Astrocyte (in vitro differentiated cells and primary cell): ENCODE data around the gene KCTD18. TPM values are rescaled to one million over a fixed set of nuclear protein-coding genes. Genes with fewer than 3 reads are reported as not detected.
A peak's percentile ranks its signal among the peaks of the same experiment; 100 is the strongest.

Source experiments
- DNase-seq: peaks from one replicate; pipeline ENCODE4 v3.0.0-alpha.2; 2010; ENCODE audit warnings: low read depth
- FAIRE-seq: peaks from 2 replicates; lab custom pipeline; 2011; peaks lifted over from hg19 to GRCh38; lab: Jason Lieb, UNC
- H2AFZ ChIP-seq: 2 replicates; pipeline ENCODE4 v1.6.0; 2012; ENCODE audit warnings: low read depth, low read length, inconsistent platforms
- H3K27ac ChIP-seq: 2 replicates; pipeline ENCODE4 v1.5.1; 2011; ENCODE audit warnings: low read depth, low read length, inconsistent platforms
- H3K27me3 ChIP-seq: 2 replicates; pipeline ENCODE4 v1.6.0; 2011; ENCODE audit warnings: low read length, inconsistent platforms; ENCODE audit not compliant: insufficient read depth
- H3K36me3 ChIP-seq: 2 replicates; pipeline ENCODE4 v1.5.1; 2011; ENCODE audit warnings: low read length, inconsistent platforms; ENCODE audit not compliant: insufficient read depth
- H3K4me1 ChIP-seq: 2 replicates; pipeline ENCODE4 v1.5.1; 2011; ENCODE audit warnings: low read length, inconsistent platforms; ENCODE audit not compliant: insufficient read depth
- H3K4me2 ChIP-seq: 2 replicates; pipeline ENCODE4 v1.6.0; 2012; ENCODE audit warnings: low read length, inconsistent platforms
- H3K4me3 ChIP-seq: 2 replicates; pipeline ENCODE4 v1.5.1; 2011; ENCODE audit warnings: low read depth, mild to moderate bottlenecking, low read length, inconsistent platforms; ENCODE audit not compliant: insufficient read depth
- H3K79me2 ChIP-seq: 2 replicates; pipeline ENCODE4 v1.6.0; 2012; ENCODE audit warnings: mild to moderate bottlenecking, low read length, inconsistent platforms; ENCODE audit not compliant: insufficient read depth
- H3K9ac ChIP-seq: 2 replicates; pipeline ENCODE4 v1.6.0; 2012; ENCODE audit warnings: mild to moderate bottlenecking, low read length, inconsistent platforms
- H3K9me3 ChIP-seq: 2 replicates; pipeline ENCODE4 v1.5.1; 2012; ENCODE audit warnings: low read depth, mild to moderate bottlenecking, low read length, inconsistent platforms; ENCODE audit not compliant: insufficient read depth
- H4K20me1 ChIP-seq: 2 replicates; pipeline ENCODE4 v1.6.0; 2012; ENCODE audit warnings: low read length, inconsistent platforms; ENCODE audit not compliant: insufficient read depth
- H3K27ac Mint-ChIP-seq: one replicate; pipeline ENCODE4 v1.8.0; 2021; ENCODE audit warnings: mild to moderate bottlenecking, mixed read lengths; ENCODE audit not compliant: unreplicated experiment
- H3K27me3 Mint-ChIP-seq: one replicate; pipeline ENCODE4 v1.8.0; 2021; ENCODE audit warnings: low read depth, mixed read lengths; ENCODE audit not compliant: unreplicated experiment
- H3K36me3 Mint-ChIP-seq: one replicate; pipeline ENCODE4 v1.8.0; 2021; ENCODE audit warnings: low read depth, mixed read lengths; ENCODE audit not compliant: unreplicated experiment
- H3K4me1 Mint-ChIP-seq: one replicate; pipeline ENCODE4 v1.8.0; 2021; ENCODE audit warnings: low read depth, mixed read lengths; ENCODE audit not compliant: unreplicated experiment
- H3K4me3 Mint-ChIP-seq: one replicate; pipeline ENCODE4 v1.8.0; 2021; ENCODE audit warnings: mild to moderate bottlenecking, moderate library complexity, mixed read lengths; ENCODE audit not compliant: unreplicated experiment
- H3K9me3 Mint-ChIP-seq: one replicate; pipeline ENCODE4 v1.8.0; 2021; ENCODE audit warnings: mild to moderate bottlenecking, mixed read lengths; ENCODE audit not compliant: unreplicated experiment
- EZH2 ChIP-seq: IDR thresholded peaks from 2 replicates; pipeline ENCODE4 v1.6.1; 2012; ENCODE audit warnings: mild to moderate bottlenecking, low read length, inconsistent platforms; ENCODE audit not compliant: insufficient read depth
- total RNA-seq: library from RNA; stranded (reverse); gene quantifications from 2 replicates; pipeline ENCODE4 v1.2.1, GENCODE V29; 2021
- TF ChIP-seq, protein P1 (sequence below): IDR thresholded peaks from 2 replicates; pipeline ENCODE4 v1.5.1; 2011; ENCODE audit warnings: low read depth, mild to moderate bottlenecking, inconsistent platforms, low read length, moderate library complexity; ENCODE audit not compliant: insufficient read depth

The KCTD18 gene
- total RNA-seq, 1 donor from 2014 or later = 8.2 TPM

DNA sequence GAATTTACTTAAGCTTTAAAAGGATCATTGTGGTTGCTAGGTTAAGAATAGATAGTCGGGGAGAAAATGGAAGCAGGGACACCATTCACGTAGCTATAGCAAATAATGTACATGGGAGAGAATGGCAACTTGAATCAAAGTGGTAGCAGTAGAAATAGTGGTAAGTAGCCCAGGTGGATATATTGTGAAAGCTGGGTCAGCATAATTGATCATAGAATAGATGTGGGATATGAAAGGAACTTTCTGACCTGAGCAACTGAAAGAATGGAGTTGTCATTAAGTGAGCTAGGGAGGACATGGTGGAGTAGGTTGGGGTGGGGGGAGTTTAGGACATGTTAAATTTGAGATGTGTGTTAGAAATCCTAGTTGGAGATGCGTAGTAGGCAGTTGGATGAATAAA, 18.4 kb upstream of the KCTD18 start:
- peaks cover 4% of the 10 kb centered on the region for H3K4me1 Mint-ChIP-seq
- H3K9me3 Mint-ChIP-seq = no peaks in the 10 kb centered on the region
- Histone ChIP-seq H3K9me3 (no peaks in the 10 kb centered on the region), H3K27ac (no peak overlapping the region), H3K4me3 (no peak overlapping the region), H2AFZ (no peak overlapping the region), H3K4me2 (no peak overlapping the region), H3K27me3 (peaks cover 4% of the 10 kb centered on the region), H3K79me2 (peaks cover 68% of the 10 kb centered on the region), H3K36me3 (no peaks in the 10 kb centered on the region), H3K4me1 (peaks cover 5% of the 10 kb centered on the region), H4K20me1 (no peaks in the 10 kb centered on the region), H3K9ac (no peak overlapping the region)
- TF ChIP-seq EZH2 = no peak
- TF ChIP-seq, protein P1, sequence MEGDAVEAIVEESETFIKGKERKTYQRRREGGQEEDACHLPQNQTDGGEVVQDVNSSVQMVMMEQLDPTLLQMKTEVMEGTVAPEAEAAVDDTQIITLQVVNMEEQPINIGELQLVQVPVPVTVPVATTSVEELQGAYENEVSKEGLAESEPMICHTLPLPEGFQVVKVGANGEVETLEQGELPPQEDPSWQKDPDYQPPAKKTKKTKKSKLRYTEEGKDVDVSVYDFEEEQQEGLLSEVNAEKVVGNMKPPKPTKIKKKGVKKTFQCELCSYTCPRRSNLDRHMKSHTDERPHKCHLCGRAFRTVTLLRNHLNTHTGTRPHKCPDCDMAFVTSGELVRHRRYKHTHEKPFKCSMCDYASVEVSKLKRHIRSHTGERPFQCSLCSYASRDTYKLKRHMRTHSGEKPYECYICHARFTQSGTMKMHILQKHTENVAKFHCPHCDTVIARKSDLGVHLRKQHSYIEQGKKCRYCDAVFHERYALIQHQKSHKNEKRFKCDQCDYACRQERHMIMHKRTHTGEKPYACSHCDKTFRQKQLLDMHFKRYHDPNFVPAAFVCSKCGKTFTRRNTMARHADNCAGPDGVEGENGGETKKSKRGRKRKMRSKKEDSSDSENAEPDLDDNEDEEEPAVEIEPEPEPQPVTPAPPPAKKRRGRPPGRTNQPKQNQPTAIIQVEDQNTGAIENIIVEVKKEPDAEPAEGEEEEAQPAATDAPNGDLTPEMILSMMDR = no peak
- no peaks in the 10 kb centered on the region for H3K27me3 Mint-ChIP-seq
- H3K4me3 Mint-ChIP-seq = no peak overlapping the region
- FAIRE-seq = no peak
- peaks cover 2% of the 10 kb centered on the region for H3K36me3 Mint-ChIP-seq
- H3K27ac Mint-ChIP-seq = no peak overlapping the region
- no peak for DNase-seq

DNA sequence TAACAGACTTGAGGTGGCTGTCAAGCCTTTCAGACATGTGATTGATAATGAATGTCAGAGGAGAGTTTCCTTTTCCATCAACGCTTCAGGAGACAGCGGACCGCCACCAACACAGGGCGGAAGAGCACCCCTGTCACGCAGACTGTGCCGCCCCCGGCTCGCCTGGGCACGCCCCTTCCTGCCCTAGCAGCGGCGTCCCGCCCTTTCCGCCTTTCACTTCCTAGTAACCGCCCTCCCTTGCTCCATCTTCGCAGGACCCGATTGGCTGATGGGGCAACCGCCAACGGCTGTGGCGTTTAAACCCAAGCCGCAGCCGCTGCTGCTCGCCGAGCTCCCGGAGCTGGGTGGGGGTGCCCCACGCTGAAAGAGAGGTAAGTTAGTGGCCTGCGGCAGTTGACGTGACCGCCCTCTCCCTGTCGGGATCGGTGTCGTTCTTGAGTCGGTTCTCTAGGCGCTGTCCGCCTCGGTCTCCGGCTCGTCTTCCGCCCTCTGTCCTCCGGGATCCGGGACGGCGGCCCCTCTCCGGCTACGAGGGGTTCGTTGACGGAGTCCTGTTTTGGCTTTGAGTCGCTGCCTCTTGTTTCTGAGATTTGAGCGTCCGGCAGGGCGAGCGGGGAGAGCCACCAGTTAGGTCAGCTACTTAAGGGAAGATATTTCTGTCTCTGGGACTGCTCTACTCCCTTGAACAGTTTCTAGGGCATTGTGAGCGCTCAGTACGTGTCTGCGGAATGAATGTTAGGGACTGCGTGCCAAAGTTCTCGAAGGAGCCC, 16.2 kb upstream of the KCTD18 start, which contains the start of gene SGO2:
Gene SGO2 (plus strand): TSS at position 326 of the 770 bp plus-strand sequence. CDS start 6,769 bp downstream, outside the sequence.
- FAIRE-seq (no peak), DNase-seq (peak; percentile 85)
- Histone ChIP-seq H3K36me3 (no peaks in the 10 kb centered on the region), H3K4me3 (peak within 1 kb of the TSS; percentile 81), H3K9ac (peak within 1 kb of the TSS; percentile 83), H3K4me2 (peak within 1 kb of the TSS; percentile 92), H3K4me1 (peaks cover 5% of the 10 kb centered on the region), H3K27ac (peak within 1 kb of the TSS; percentile 65), H3K9me3 (no peaks in the 10 kb centered on the region), H2AFZ (peak within 1 kb of the TSS; percentile 95), H4K20me1 (no peaks in the 10 kb centered on the region), H3K27me3 (peaks cover 7% of the 10 kb centered on the region), H3K79me2 (peaks cover 47% of the 10 kb centered on the region)
- peak within 1 kb of the TSS; percentile 36 for H3K27ac Mint-ChIP-seq
- peaks cover 3% of the 10 kb centered on the region for H3K9me3 Mint-ChIP-seq
- H3K4me3 Mint-ChIP-seq = peak within 1 kb of the TSS; percentile 88
- H3K4me1 Mint-ChIP-seq = peaks cover 4% of the 10 kb centered on the region
- peaks cover 2% of the 10 kb centered on the region for H3K36me3 Mint-ChIP-seq
- no peaks in the 10 kb centered on the region for H3K27me3 Mint-ChIP-seq
- no peak for TF ChIP-seq EZH2
- TF ChIP-seq, protein P1 = no peak

DNA sequence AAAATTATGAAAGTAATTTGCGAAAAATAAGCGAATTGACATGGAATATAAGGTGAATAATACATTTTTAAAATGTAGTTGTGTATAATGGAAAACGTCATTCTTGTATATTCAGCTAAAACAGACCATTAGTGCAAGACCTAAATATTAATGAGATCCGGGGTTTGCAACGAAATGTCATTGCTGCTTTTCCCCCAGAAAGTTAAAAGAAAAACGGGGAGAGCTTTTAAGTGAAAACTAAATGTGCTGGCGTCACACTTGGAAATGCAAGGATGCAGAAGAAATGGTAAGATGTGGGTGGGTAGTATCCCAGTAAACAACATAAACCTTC, 15.6 kb upstream of the KCTD18 start:
- peak overlapping the region; percentile 83 for H3K9ac ChIP-seq
- peak overlapping the region; percentile 95 for H2AFZ ChIP-seq
- H3K27ac Mint-ChIP-seq = no peak overlapping the region
- peaks cover 3% of the 10 kb centered on the region for H3K9me3 Mint-ChIP-seq
- H3K4me3 Mint-ChIP-seq = peak overlapping the region; percentile 88
- no peak overlapping the region for H3K27ac ChIP-seq
- peaks cover 41% of the 10 kb centered on the region for H3K79me2 ChIP-seq
- no peaks in the 10 kb centered on the region for H3K36me3 ChIP-seq
- H3K4me2 ChIP-seq = peak overlapping the region; percentile 92
- peaks cover 5% of the 10 kb centered on the region for H3K4me1 ChIP-seq
- H3K4me1 Mint-ChIP-seq = peaks cover 4% of the 10 kb centered on the region
- TF ChIP-seq, protein P1 = no peak
- no peak for TF ChIP-seq EZH2
- no peaks in the 10 kb centered on the region for H3K9me3 ChIP-seq
- no peak for DNase-seq
- peaks cover 7% of the 10 kb centered on the region for H3K27me3 ChIP-seq
- no peak for FAIRE-seq
- peaks cover 2% of the 10 kb centered on the region for H3K36me3 Mint-ChIP-seq
- no peaks in the 10 kb centered on the region for H4K20me1 ChIP-seq
- peak overlapping the region; percentile 81 for H3K4me3 ChIP-seq
- no peaks in the 10 kb centered on the region for H3K27me3 Mint-ChIP-seq
